ENCODE results near the gene MED31.

- no peak for TF ChIP-seq EZH2 (IDR thresholded peaks at IDR 0.05; ENCODE audit: low read depth)
- TF ChIP-seq CTCF (conservative IDR thresholded peaks at IDR 0.05): no peak
Observed at GRCh38 chr17:6596941-6597340, 54.5 kb downstream of the MED31 start.

Data from PC-9 (cell line).